Gastroesophageal sphincter (tissue), 4 donors: ENCODE data around the gene FAM13A. TPM values are rescaled to one million over a fixed set of nuclear protein-coding genes. Genes with fewer than 3 reads are reported as not detected.
A peak's percentile ranks its signal among the peaks of the same experiment; 100 is the strongest.

Experiments used
- ATAC-seq: fragments of 150-250 bp; one replicate; pipeline ENCODE4 v1.9.1; 2016; ENCODE audit warnings: mild to moderate bottlenecking, moderate library complexity
- H3K27ac ChIP-seq, 4 donors: fragments of 200-600 bp; sonication (generic) in 3 of 4; 1 replicate in 3 of 4; 2 replicates in 1 of 4; pipeline ENCODE4 v1.5.1; 2016 to 2019
- H3K27me3 ChIP-seq: fragments of 200-600 bp; sonication (generic); one replicate; pipeline ENCODE4 v1.5.1; 2019
- H3K36me3 ChIP-seq, 2 donors: fragments of 200-600 bp; sonication (generic); one replicate each; pipeline ENCODE4 v1.5.1; 2019; ENCODE audit warnings: control low read depth in 1 of 2
- H3K4me1 ChIP-seq, 3 donors: fragments of 200-600 bp; sonication (generic); 1 replicate in 2 of 3; 2 replicates in 1 of 3; pipeline ENCODE4 v1.5.1; 2016 to 2019; ENCODE audit warnings: control low read depth in 2 of 3
- H3K4me3 ChIP-seq, 2 donors: fragments of 200-600 bp; sonication (generic); one replicate each; pipeline ENCODE4 v1.5.1; 2019; ENCODE audit warnings: mild to moderate bottlenecking in 1 of 2, moderate library complexity in 1 of 2
- H3K9me3 ChIP-seq, 3 donors: fragments of 200-600 bp; sonication (generic); one replicate each; pipeline ENCODE4 v1.5.1; 2017 to 2019; ENCODE audit warnings: control low read depth in 2 of 3
- EP300 ChIP-seq: sonication (generic); formaldehyde crosslinking; IDR thresholded peaks from one replicate; pipeline ENCODE4 v1.6.1; 2017; ENCODE audit warnings: antibody characterized with exemption, mild to moderate bottlenecking
- POLR2A ChIP-seq, 2 donors: fragments of 450-650 bp; IDR thresholded peaks; one replicate each; pipeline ENCODE4 v1.6.1; 2017; ENCODE audit warnings: antibody characterized with exemption in 2 of 2, mild to moderate bottlenecking in 2 of 2, moderate library complexity in 1 of 2
- POLR2AphosphoS5 ChIP-seq: sonication (generic); formaldehyde crosslinking; IDR thresholded peaks from one replicate; pipeline ENCODE4 v1.6.1; 2017; ENCODE audit warnings: antibody characterized with exemption
- WGBS, 2 donors: methylation state at CpG; one replicate each; pipeline ENCODE4 v1.1.5; 2018; ENCODE audit warnings: low coverage in 1 of 2; 5-methylcytosine and 5-hydroxymethylcytosine counted together
- total RNA-seq, 4 donors: library from RNA; depleted of rRNA; stranded (reverse); fragments of >200 nt; gene quantifications; one replicate each; pipeline ENCODE4 v1.1.0, GENCODE V29; 2016
- TF ChIP-seq, protein P1 (sequence below), 4 experiments: fragments of 200-600 bp in 2 of 4; fragments of 450-650 bp in 2 of 4; sonication (generic) in 1 of 4; IDR thresholded peaks; one replicate each; pipeline ENCODE4 v1.5.1; 2017 to 2019; ENCODE audit warnings: antibody characterized with exemption in 4 of 4, mild to moderate bottlenecking in 2 of 4, moderate library complexity in 2 of 4

The FAM13A gene
- total RNA-seq, 4 donors from 2014 or later: 22.8 to 46.9 (median 35.2) TPM

DNA sequence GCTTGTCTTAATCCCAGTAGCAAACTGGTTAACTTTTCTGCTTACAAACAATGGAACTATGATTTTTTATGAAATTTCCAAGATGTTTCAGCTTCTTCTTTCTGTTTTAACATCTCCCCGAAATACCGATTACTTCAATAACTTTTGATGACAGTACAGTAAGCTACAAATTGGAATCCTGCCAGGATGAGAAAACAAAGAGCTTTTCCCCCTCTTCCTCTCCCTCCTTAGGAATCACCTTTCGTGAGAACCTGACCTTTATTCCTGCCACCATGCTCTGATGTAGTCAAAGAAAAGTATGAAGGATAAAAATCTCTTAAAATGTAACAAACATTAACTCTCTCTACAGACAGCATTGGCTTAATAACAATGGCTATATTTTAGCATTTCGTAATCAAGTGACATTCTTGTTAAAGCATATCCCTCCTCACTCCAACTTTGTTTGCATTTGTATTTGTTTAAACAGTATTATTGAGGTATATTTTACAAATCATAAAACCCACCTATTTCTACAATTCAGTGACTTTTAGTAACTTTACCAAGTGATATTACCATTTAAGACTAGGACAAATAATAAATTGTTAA is 210.7 kb downstream of the FAM13A start:
- Histone ChIP-seq H3K27ac (no peak overlapping the region), H3K9me3 (no peaks in the 10 kb centered on the region), H3K36me3 (peaks cover 0 to 5% of the 10 kb centered on the region in 2 donors), H3K27me3 (no peaks in the 10 kb centered on the region), H3K4me1 (peaks cover 0 to 12% (median 0%) of the 10 kb centered on the region in 3 donors), H3K4me3 (no peak overlapping the region)
- 30 to 31% methylated on average over 4 of the region's 4 CpGs for WGBS, 2 donors
- TF ChIP-seq EP300 (no peak), POLR2A (IDR thresholded peaks at IDR 0.05) (no peak), POLR2AphosphoS5 (no peak)
- TF ChIP-seq, protein P1, sequence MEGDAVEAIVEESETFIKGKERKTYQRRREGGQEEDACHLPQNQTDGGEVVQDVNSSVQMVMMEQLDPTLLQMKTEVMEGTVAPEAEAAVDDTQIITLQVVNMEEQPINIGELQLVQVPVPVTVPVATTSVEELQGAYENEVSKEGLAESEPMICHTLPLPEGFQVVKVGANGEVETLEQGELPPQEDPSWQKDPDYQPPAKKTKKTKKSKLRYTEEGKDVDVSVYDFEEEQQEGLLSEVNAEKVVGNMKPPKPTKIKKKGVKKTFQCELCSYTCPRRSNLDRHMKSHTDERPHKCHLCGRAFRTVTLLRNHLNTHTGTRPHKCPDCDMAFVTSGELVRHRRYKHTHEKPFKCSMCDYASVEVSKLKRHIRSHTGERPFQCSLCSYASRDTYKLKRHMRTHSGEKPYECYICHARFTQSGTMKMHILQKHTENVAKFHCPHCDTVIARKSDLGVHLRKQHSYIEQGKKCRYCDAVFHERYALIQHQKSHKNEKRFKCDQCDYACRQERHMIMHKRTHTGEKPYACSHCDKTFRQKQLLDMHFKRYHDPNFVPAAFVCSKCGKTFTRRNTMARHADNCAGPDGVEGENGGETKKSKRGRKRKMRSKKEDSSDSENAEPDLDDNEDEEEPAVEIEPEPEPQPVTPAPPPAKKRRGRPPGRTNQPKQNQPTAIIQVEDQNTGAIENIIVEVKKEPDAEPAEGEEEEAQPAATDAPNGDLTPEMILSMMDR (IDR thresholded peaks at IDR 0.05): no peak
- ATAC-seq: no peak

DNA sequence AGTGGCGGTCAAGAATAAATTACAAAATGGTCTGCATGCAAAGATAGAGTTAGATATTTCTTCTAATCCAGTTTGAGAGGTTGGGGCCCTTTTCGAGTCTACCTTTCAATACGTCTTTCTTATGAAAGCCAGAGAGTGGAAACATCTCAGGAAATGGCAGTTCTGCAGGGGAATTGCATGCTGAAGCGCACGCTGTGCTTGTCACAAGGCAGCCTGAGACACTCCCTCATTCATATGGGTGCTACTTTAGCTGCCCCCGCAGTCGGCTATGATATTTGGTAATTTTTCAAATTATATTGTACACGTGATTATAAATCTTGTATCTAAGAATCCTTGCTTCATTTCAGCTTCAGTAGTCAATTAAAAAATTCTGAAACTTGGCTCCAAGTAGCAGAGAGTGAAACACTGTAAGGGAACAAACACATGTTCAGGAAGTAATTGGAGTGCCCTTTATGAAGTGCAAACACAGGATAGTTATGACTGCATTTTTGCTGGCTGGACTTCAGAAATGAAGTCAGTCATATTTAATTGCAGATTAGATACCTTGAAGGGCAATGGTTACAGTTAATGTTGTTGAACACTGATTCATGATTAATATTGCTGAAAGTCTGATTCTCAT is 213.8 kb downstream of the FAM13A start:
- no peaks in the 10 kb centered on the region for H3K36me3 ChIP-seq
- no peaks in the 10 kb centered on the region for H3K9me3 ChIP-seq
- no peak overlapping the region for H3K4me3 ChIP-seq
- WGBS, 2 donors: 79 to 83% methylated on average over 8 of the region's 8 CpGs
- no peak overlapping the region for H3K27ac ChIP-seq
- no peaks in the 10 kb centered on the region for H3K27me3 ChIP-seq
- TF ChIP-seq POLR2A (IDR thresholded peaks at IDR 0.05) (no peak), POLR2AphosphoS5 (no peak), EP300 (no peak)
- TF ChIP-seq, protein P1 (IDR thresholded peaks at IDR 0.05): no peak
- peaks cover 0 to 12% (median 0%) of the 10 kb centered on the region in 3 donors for H3K4me1 ChIP-seq
- ATAC-seq: no peak

DNA sequence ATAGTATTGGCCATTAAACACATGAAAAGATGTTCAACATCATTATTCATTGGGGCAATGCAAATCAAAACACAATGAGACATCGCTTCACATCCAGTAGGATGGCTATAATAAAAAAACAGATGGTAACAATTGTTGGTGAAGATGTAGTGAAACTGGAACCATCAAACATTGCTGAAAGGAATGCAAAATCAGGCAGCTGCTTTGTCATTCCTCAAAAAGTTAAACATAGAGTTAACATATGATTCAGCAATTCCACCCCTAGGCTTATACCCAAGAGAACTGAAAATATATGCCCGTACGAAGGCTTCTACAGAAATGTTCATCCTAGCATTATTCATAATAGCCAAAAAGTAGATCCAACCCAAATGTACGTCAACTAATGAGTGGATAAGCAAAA is 215.3 kb downstream of the FAM13A start:
- no peaks in the 10 kb centered on the region for H3K9me3 ChIP-seq
- H3K36me3 ChIP-seq: no peaks in the 10 kb centered on the region
- ATAC-seq: no peak
- no peak overlapping the region for H3K27ac ChIP-seq
- 86 to 90% methylated on average over 4 of the region's 4 CpGs for WGBS, 2 donors
- no peak for TF ChIP-seq POLR2AphosphoS5
- no peak for TF ChIP-seq POLR2A (IDR thresholded peaks at IDR 0.05)
- TF ChIP-seq, protein P1 (IDR thresholded peaks at IDR 0.05): no peak
- no peak for TF ChIP-seq EP300
- peaks cover 0 to 12% (median 0%) of the 10 kb centered on the region in 3 donors for H3K4me1 ChIP-seq
- no peaks in the 10 kb centered on the region for H3K27me3 ChIP-seq
- H3K4me3 ChIP-seq: no peak overlapping the region

DNA sequence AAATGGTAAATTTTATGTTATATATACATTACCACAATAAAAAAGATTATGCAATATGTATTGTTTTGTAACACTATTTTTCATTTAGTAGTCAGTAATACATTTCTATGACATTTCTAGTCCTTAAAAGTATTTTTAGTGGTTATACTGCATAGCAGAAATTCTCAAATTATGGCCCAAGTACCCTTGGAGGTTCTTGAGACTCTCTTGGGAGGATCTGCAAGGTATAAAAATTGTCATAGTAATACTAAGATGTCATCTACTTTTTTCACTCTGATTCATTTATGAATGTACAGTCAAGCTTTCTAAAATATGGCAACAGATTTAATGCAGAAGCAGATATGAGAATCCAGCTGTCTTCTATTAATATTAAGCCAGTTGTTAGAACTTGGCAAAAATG is 220.8 kb downstream of the FAM13A start:
- ATAC-seq: no peak
- no peaks in the 10 kb centered on the region for H3K27me3 ChIP-seq
- H3K9me3 ChIP-seq: no peaks in the 10 kb centered on the region
- H3K36me3 ChIP-seq: no peaks in the 10 kb centered on the region
- no peak overlapping the region for H3K4me3 ChIP-seq
- no peak for TF ChIP-seq POLR2A (IDR thresholded peaks at IDR 0.05)
- no peak for TF ChIP-seq EP300
- TF ChIP-seq, protein P1 (IDR thresholded peaks at IDR 0.05): no peak
- TF ChIP-seq POLR2AphosphoS5: no peak
- no peaks in the 10 kb centered on the region for H3K4me1 ChIP-seq
- no peak overlapping the region for H3K27ac ChIP-seq

DNA sequence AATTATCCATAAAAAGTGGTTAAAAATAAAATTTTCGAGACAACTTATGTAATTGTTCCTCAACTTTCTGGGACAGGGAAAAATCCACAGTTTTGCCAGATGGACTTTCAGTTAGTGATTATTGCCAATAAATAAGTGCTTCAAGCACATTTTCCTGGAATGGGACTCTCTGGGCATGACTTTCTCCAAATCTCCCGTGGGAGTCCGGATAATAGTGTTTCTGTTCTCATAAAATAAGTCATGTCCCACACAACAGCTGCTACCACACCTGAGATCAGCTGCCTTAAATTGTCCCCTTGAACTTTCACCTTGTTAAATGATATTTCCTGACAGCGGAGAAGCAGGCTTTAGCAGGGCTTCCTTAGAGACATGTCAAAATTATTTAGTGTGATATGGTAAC is 226.0 kb downstream of the FAM13A start:
- peak overlapping the region in 1 of 4 donors; percentile 32 for H3K27ac ChIP-seq
- no peak for ATAC-seq
- no peaks in the 10 kb centered on the region for H3K9me3 ChIP-seq
- WGBS, 2 donors: 53 to 66% methylated on average over 4 of the region's 4 CpGs
- H3K4me3 ChIP-seq: no peak overlapping the region
- no peaks in the 10 kb centered on the region for H3K36me3 ChIP-seq
- H3K27me3 ChIP-seq: no peaks in the 10 kb centered on the region
- TF ChIP-seq POLR2A (IDR thresholded peaks at IDR 0.05) (no peak), POLR2AphosphoS5 (no peak), EP300 (no peak)
- TF ChIP-seq, protein P1 (IDR thresholded peaks at IDR 0.05): no peak
- H3K4me1 ChIP-seq: peaks cover 0 to 20% (median 0%) of the 10 kb centered on the region in 3 donors
